Gastrocnemius medialis (tissue), 4 donors: Measurements from ENCODE around the gene ANGPTL7.

ENCODE experiments used
- POLR2A ChIP-seq, 2 donors: fragments of 450-650 bp; IDR thresholded peaks; one replicate each; pipeline ENCODE4 v1.6.1; 2017; ENCODE audit warnings: antibody characterized with exemption in 2 of 2, mild to moderate bottlenecking in 2 of 2, moderate library complexity in 2 of 2
- TF ChIP-seq, protein P1 (sequence below), 5 experiments: fragments of 450-650 bp in 3 of 5; fragments of 200-600 bp in 2 of 5; sonication (generic) in 2 of 5; IDR thresholded peaks in 4 of 5; conservative IDR thresholded peaks in 1 of 5; 1 replicate in 4 of 5; 2 replicates in 1 of 5; pipeline ENCODE4 v1.5.1; 2016 to 2019; ENCODE audit warnings: antibody characterized with exemption in 5 of 5, mild to moderate bottlenecking in 3 of 5, moderate library complexity in 3 of 5

DNA sequence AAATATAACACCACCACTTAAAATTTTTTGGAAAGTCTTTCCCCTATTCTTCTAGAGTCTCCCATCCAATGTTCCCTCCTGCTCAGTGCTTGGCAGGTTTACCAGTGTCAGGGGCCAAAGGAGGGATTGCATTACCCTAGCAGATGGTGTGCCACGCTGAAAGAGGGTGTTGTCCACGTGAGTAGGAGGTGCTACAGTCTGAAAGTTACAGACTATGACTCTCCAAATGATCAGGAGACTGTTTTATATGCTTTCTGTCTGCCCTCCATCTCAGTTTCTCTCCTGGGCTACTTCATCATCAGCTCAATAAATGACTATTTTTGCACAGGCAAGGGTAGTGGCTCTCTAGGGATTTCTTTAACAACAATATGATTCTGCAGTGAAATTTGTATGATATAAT lies 31.3 kb upstream of the ANGPTL7 start:
- TF ChIP-seq, protein P1, sequence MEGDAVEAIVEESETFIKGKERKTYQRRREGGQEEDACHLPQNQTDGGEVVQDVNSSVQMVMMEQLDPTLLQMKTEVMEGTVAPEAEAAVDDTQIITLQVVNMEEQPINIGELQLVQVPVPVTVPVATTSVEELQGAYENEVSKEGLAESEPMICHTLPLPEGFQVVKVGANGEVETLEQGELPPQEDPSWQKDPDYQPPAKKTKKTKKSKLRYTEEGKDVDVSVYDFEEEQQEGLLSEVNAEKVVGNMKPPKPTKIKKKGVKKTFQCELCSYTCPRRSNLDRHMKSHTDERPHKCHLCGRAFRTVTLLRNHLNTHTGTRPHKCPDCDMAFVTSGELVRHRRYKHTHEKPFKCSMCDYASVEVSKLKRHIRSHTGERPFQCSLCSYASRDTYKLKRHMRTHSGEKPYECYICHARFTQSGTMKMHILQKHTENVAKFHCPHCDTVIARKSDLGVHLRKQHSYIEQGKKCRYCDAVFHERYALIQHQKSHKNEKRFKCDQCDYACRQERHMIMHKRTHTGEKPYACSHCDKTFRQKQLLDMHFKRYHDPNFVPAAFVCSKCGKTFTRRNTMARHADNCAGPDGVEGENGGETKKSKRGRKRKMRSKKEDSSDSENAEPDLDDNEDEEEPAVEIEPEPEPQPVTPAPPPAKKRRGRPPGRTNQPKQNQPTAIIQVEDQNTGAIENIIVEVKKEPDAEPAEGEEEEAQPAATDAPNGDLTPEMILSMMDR (IDR thresholded peaks at IDR 0.05 in 4 of 5, conservative IDR thresholded peaks at IDR 0.05 in 1 of 5), result no peak
- peak; percentile 16 to 34 for TF ChIP-seq POLR2A (IDR thresholded peaks at IDR 0.05)
